ENCODE measurements around the gene KANTR.

Gene KANTR

DNA sequence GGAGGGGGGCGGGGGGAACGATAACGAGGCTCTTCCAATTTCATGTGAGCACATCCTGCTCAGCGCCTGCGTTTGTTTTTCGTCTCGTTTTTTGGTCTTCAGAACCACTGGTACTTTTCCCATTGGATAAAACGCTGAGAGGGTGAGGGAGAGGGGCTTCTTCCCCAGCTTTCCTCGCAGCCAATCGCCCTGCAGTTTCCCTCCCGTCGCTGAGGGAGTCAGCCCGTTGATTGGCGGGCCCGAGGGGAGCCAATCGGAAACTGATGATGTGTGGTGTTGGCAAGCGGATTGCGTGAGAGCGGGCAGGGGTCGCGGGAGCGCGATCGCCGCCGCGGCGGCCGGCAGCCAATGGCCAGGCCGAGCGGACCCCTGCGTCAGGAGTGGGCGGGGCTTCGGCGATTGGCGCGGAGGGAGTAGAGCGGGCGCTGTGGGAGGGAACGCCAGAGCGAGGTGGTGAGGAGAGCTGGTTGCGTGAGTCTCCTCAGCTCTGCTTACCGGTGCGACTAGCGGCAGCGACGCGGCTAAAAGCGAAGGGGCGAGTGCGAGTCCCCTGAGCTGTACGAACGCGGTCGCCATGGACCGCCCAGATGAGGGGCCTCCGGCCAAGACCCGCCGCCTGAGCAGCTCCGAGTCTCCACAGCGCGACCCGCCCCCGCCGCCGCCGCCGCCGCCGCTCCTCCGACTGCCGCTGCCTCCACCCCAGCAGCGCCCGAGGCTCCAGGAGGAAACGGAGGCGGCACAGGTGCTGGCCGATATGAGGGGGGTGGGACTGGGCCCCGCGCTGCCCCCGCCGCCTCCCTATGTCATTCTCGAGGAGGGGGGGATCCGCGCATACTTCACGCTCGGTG is 11.8 kb upstream of the KANTR start, which contains the start of gene TSPYL2:
Gene TSPYL2, plus strand, starts transcription at position 443 of the 848 bp plus-strand sequence. Its CDS starts 132 bp downstream, at position 575.
- Histone ChIP-seq H3K27me3 (replicated peaks in 2 of 5; ENCODE audit: control insufficient read depth in 4 of 5, insufficient read depth in 5 of 5, low read length in 4 of 5) (peaks cover 0 to 27% (median 0%) of the 10 kb centered on the region in 5 experiments), H3K4me1 (ENCODE audit: control extremely low read depth in 1 of 4, control insufficient read depth in 4 of 4, insufficient read depth in 4 of 4, low read length in 3 of 4) (peaks cover 2 to 14% (median 6%) of the 10 kb centered on the region in 4 experiments), H3K9me3 (ENCODE audit: control extremely low read depth in 1 of 5, control insufficient read depth in 4 of 5, insufficient read depth in 2 of 5, low read depth in 1 of 5, low read length in 4 of 5) (no peaks in the 10 kb centered on the region), H3K36me3 (ENCODE audit: control insufficient read depth in 4 of 4, insufficient read depth in 4 of 4, low read length in 3 of 4) (peaks cover 2 to 15% (median 9%) of the 10 kb centered on the region in 4 experiments), H3K4me3 (ENCODE audit: control insufficient read depth in 1 of 7, extremely low read depth in 1 of 7, insufficient read depth in 4 of 7, low read depth in 2 of 7, low read length in 6 of 7) (peak within 1 kb of the TSS; percentile 58 to 82 (median 70)), H3K27ac (ENCODE audit: insufficient read depth in 1 of 2, low read depth in 1 of 2, low read length in 2 of 2, poor library complexity in 1 of 2, severe bottlenecking in 2 of 2) (peak within 1 kb of the TSS; percentile 62 to 81)
- peak; percentile 95 to 98 (median 97) for DNase-seq
- ChIA-PET CTCF (no interaction called here), POLR2A (interaction anchor here (1.0 to 1.3 kb wide), 2 partner anchors 9 to 11 kb away, joined by 4 to 7 read pairs; no protein-coding TSS in a partner anchor)
- 37% methylated on average over 67 of the region's 86 CpGs for whole genome bisulfite sequencing (ENCODE audit: insufficient coverage)

DNA sequence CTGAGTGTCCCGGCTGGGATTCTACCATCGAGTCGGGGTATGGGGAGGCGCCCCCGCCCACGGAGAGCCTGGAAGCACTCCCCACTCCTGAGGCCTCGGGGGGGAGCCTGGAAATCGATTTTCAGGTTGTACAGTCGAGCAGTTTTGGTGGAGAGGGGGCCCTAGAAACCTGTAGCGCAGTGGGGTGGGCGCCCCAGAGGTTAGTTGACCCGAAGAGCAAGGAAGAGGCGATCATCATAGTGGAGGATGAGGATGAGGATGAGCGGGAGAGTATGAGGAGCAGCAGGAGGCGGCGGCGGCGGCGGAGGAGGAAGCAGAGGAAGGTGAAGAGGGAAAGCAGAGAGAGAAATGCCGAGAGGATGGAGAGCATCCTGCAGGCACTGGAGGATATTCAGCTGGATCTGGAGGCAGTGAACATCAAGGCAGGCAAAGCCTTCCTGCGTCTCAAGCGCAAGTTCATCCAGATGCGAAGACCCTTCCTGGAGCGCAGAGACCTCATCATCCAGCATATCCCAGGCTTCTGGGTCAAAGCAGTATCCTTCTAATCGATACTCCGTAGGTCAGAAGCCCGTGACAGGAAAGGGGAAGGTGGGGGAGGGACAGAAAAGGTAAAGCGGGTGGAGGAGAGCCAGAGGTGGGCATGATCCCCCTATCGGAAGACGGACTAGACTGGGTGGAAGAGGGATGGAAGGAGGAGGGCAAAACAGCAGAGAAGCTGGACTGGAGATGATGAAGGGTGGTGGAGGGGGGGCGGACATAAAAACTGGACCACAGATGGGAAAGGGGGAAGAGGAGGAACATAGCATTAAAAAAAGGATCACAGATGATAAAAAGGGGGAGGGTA is 10.9 kb upstream of the KANTR start:
- H3K4me1 ChIP-seq (ENCODE audit: control extremely low read depth in 1 of 4, control insufficient read depth in 4 of 4, insufficient read depth in 4 of 4, low read length in 3 of 4): peaks cover 2 to 14% (median 6%) of the 10 kb centered on the region in 4 experiments
- DNase-seq: no peak
- CTCF ChIA-PET: no interaction called here
- peaks cover 2 to 16% (median 10%) of the 10 kb centered on the region in 4 experiments for H3K36me3 ChIP-seq (ENCODE audit: control insufficient read depth in 4 of 4, insufficient read depth in 4 of 4, low read length in 3 of 4)
- 40% methylated on average over 29 of the region's 31 CpGs for WGBS (ENCODE audit: insufficient coverage)
- peak overlapping the region; percentile 48 to 78 for H3K27ac ChIP-seq (ENCODE audit: insufficient read depth in 1 of 2, low read depth in 1 of 2, low read length in 2 of 2, poor library complexity in 1 of 2, severe bottlenecking in 2 of 2)
- H3K27me3 ChIP-seq (replicated peaks in 2 of 5; ENCODE audit: control insufficient read depth in 4 of 5, insufficient read depth in 5 of 5, low read length in 4 of 5): peaks cover 0 to 20% (median 0%) of the 10 kb centered on the region in 5 experiments
- POLR2A ChIA-PET: interaction anchor here (1.0 to 1.3 kb wide), 2 partner anchors 10 to 11 kb away, joined by 4 to 7 read pairs; no protein-coding TSS in a partner anchor
- H3K4me3 ChIP-seq (ENCODE audit: control insufficient read depth in 1 of 7, extremely low read depth in 1 of 7, insufficient read depth in 4 of 7, low read depth in 2 of 7, low read length in 6 of 7): peak overlapping the region; percentile 58 to 82 (median 70)
- H3K9me3 ChIP-seq (ENCODE audit: control extremely low read depth in 1 of 5, control insufficient read depth in 4 of 5, insufficient read depth in 2 of 5, low read depth in 1 of 5, low read length in 4 of 5): no peaks in the 10 kb centered on the region

DNA sequence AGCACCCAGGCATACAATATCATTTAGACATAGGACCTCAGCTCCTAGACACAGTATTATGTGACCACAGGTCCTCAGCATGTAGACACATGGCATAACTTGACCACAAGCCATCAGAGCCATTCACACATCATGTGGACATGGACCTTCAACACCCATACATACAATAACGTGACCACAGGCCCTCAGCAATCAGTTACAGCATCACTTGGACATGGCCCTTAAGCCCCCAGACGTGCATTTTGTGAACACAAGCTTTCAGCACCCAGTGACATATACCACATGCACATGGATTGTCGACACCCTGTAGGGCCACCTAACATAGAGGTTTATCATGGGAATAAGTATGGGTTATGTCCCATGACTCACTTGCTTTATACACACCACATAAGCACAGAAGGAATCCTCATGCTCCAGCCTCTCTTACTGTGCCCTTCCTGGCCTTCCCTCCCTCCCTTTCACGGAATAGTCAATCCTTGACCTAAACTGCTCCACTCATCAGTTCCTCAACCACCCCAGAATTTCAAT is 9.8 kb upstream of the KANTR start:
- Histone ChIP-seq H3K9me3 (ENCODE audit: control extremely low read depth in 1 of 5, control insufficient read depth in 4 of 5, insufficient read depth in 2 of 5, low read depth in 1 of 5, low read length in 4 of 5) (no peaks in the 10 kb centered on the region), H3K4me3 (ENCODE audit: control insufficient read depth in 1 of 7, extremely low read depth in 1 of 7, insufficient read depth in 4 of 7, low read depth in 2 of 7, low read length in 6 of 7) (peak overlapping the region in 1 of 7 experiments; percentile 82), H3K27ac (ENCODE audit: insufficient read depth in 1 of 2, low read depth in 1 of 2, low read length in 2 of 2, poor library complexity in 1 of 2, severe bottlenecking in 2 of 2) (no peak overlapping the region), H3K27me3 (replicated peaks in 2 of 5; ENCODE audit: control insufficient read depth in 4 of 5, insufficient read depth in 5 of 5, low read length in 4 of 5) (peaks cover 0 to 31% (median 0%) of the 10 kb centered on the region in 5 experiments), H3K4me1 (ENCODE audit: control extremely low read depth in 1 of 4, control insufficient read depth in 4 of 4, insufficient read depth in 4 of 4, low read length in 3 of 4) (peaks cover 2 to 21% (median 10%) of the 10 kb centered on the region in 4 experiments), H3K36me3 (ENCODE audit: control insufficient read depth in 4 of 4, insufficient read depth in 4 of 4, low read length in 3 of 4) (peaks cover 2 to 16% (median 10%) of the 10 kb centered on the region in 4 experiments)
- peak in 1 of 3 donors; percentile 18 for DNase-seq
- WGBS (ENCODE audit: insufficient coverage): 46% methylated on average over 2 of the region's 4 CpGs
- POLR2A ChIA-PET: no interaction called here
- CTCF ChIA-PET: interaction anchor here (1.1 kb wide), 1 partner anchor 13 kb away, joined by 4 read pairs; no protein-coding TSS in a partner anchor

DNA sequence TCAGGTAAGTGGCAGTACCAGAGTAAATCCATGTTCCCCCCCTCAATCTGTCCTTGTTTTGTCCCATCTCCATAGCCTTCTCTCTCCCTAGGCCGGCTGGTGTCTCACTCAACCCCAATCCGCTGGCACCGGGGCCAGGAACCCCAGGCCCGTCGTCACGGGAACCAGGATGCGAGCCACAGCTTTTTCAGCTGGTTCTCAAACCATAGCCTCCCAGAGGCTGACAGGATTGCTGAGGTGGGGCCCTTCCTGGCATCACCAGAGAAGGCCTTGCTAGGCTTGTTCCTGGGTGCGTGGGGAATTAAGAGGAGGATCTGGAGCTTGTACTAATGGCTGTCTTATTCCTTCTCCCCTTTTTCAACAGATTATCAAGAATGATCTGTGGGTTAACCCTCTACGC is 9.1 kb upstream of the KANTR start:
- 77% methylated on average over 7 of the region's 9 CpGs for WGBS (ENCODE audit: insufficient coverage)
- H3K27ac ChIP-seq (ENCODE audit: insufficient read depth in 1 of 2, low read depth in 1 of 2, low read length in 2 of 2, poor library complexity in 1 of 2, severe bottlenecking in 2 of 2): no peak overlapping the region
- no peak for DNase-seq
- POLR2A ChIA-PET: no interaction called here
- no peak overlapping the region for H3K4me3 ChIP-seq (ENCODE audit: control insufficient read depth in 1 of 7, extremely low read depth in 1 of 7, insufficient read depth in 4 of 7, low read depth in 2 of 7, low read length in 6 of 7)
- peaks cover 2 to 21% (median 10%) of the 10 kb centered on the region in 4 experiments for H3K4me1 ChIP-seq (ENCODE audit: control extremely low read depth in 1 of 4, control insufficient read depth in 4 of 4, insufficient read depth in 4 of 4, low read length in 3 of 4)
- peaks cover 2 to 16% (median 10%) of the 10 kb centered on the region in 4 experiments for H3K36me3 ChIP-seq (ENCODE audit: control insufficient read depth in 4 of 4, insufficient read depth in 4 of 4, low read length in 3 of 4)
- H3K9me3 ChIP-seq (ENCODE audit: control extremely low read depth in 1 of 5, control insufficient read depth in 4 of 5, insufficient read depth in 2 of 5, low read depth in 1 of 5, low read length in 4 of 5): no peaks in the 10 kb centered on the region
- CTCF ChIA-PET: interaction anchor here (1.1 kb wide), 1 partner anchor 14 kb away, joined by 4 read pairs; no protein-coding TSS in a partner anchor
- peaks cover 0 to 31% (median 0%) of the 10 kb centered on the region in 5 experiments for H3K27me3 ChIP-seq (replicated peaks in 2 of 5; ENCODE audit: control insufficient read depth in 4 of 5, insufficient read depth in 5 of 5, low read length in 4 of 5)

DNA sequence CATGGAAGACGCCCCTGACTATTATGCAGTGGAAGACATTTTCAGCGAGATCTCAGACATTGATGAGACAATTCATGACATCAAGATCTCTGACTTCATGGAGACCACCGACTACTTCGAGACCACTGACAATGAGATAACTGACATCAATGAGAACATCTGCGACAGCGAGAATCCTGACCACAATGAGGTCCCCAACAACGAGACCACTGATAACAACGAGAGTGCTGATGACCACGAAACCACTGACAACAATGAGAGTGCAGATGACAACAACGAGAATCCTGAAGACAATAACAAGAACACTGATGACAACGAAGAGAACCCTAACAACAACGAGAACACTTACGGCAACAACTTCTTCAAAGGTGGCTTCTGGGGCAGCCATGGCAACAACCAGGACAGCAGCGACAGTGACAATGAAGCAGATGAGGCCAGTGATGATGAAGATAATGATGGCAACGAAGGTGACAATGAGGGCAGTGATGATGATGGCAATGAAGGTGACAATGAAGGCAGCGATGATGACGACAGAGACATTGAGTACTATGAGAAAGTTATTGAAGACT is 8.2 kb upstream of the KANTR start:
- peak in 2 of 3 donors; percentile 42 to 56 for DNase-seq
- Histone ChIP-seq H3K27me3 (replicated peaks in 2 of 5; ENCODE audit: control insufficient read depth in 4 of 5, insufficient read depth in 5 of 5, low read length in 4 of 5) (peaks cover 0 to 31% (median 0%) of the 10 kb centered on the region in 5 experiments), H3K9me3 (ENCODE audit: control extremely low read depth in 1 of 5, control insufficient read depth in 4 of 5, insufficient read depth in 2 of 5, low read depth in 1 of 5, low read length in 4 of 5) (no peaks in the 10 kb centered on the region), H3K4me1 (ENCODE audit: control extremely low read depth in 1 of 4, control insufficient read depth in 4 of 4, insufficient read depth in 4 of 4, low read length in 3 of 4) (peaks cover 2 to 19% (median 10%) of the 10 kb centered on the region in 4 experiments), H3K36me3 (ENCODE audit: control insufficient read depth in 4 of 4, insufficient read depth in 4 of 4, low read length in 3 of 4) (peaks cover 2 to 16% (median 10%) of the 10 kb centered on the region in 4 experiments), H3K4me3 (ENCODE audit: control insufficient read depth in 1 of 7, extremely low read depth in 1 of 7, insufficient read depth in 4 of 7, low read depth in 2 of 7, low read length in 6 of 7) (no peak overlapping the region), H3K27ac (ENCODE audit: insufficient read depth in 1 of 2, low read depth in 1 of 2, low read length in 2 of 2, poor library complexity in 1 of 2, severe bottlenecking in 2 of 2) (no peak overlapping the region)
- CTCF ChIA-PET: interaction anchor here (1.1 kb wide), 1 partner anchor 15 kb away, joined by 4 read pairs; no protein-coding TSS in a partner anchor
- 82% methylated on average over 16 of the region's 17 CpGs for whole genome bisulfite sequencing (ENCODE audit: insufficient coverage)
- POLR2A ChIA-PET: no interaction called here

DNA sequence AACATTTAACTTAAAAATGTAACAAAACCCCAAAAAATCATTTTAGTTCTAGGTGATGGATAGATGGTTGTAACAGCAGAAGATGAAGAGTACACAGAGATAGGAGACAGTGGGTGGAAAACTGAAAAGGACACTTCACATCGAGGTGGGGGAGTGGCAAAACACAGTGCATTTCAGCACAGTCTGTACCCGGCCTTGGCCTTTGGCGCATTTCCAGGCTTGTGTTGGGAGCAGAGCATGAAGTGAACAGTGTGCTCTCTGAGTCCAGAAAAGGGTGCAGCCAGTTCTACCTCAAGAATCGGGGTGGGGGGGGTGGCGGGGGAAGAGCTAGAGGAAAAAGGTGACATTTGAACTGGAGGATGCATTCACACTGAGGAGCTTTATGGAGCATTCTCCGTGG is 7.5 kb upstream of the KANTR start:
- Histone ChIP-seq H3K27ac (ENCODE audit: insufficient read depth in 1 of 2, low read depth in 1 of 2, low read length in 2 of 2, poor library complexity in 1 of 2, severe bottlenecking in 2 of 2) (no peak overlapping the region), H3K4me3 (ENCODE audit: control insufficient read depth in 1 of 7, extremely low read depth in 1 of 7, insufficient read depth in 4 of 7, low read depth in 2 of 7, low read length in 6 of 7) (no peak overlapping the region), H3K4me1 (ENCODE audit: control extremely low read depth in 1 of 4, control insufficient read depth in 4 of 4, insufficient read depth in 4 of 4, low read length in 3 of 4) (peaks cover 2 to 16% (median 10%) of the 10 kb centered on the region in 4 experiments), H3K36me3 (ENCODE audit: control insufficient read depth in 4 of 4, insufficient read depth in 4 of 4, low read length in 3 of 4) (peaks cover 2 to 16% (median 10%) of the 10 kb centered on the region in 4 experiments), H3K27me3 (replicated peaks in 2 of 5; ENCODE audit: control insufficient read depth in 4 of 5, insufficient read depth in 5 of 5, low read length in 4 of 5) (peaks cover 0 to 36% (median 0%) of the 10 kb centered on the region in 5 experiments), H3K9me3 (ENCODE audit: control extremely low read depth in 1 of 5, control insufficient read depth in 4 of 5, insufficient read depth in 2 of 5, low read depth in 1 of 5, low read length in 4 of 5) (no peaks in the 10 kb centered on the region)
- ChIA-PET POLR2A (no interaction called here), CTCF (no interaction called here)
- no peak for DNase-seq
- WGBS (ENCODE audit: insufficient coverage): 84% methylated on average over 5 of the region's 6 CpGs
